Suprapubic skin (tissue), 4 donors: ENCODE measurements around the gene USF1. TPM values are rescaled to one million over a fixed set of nuclear protein-coding genes. Genes with fewer than 3 reads are reported as not detected.

Source experiments
- DNase-seq, 2 donors: peaks; one replicate each; pipeline ENCODE4 v3.0.0-alpha.2; 2019; ENCODE audit warnings: low spot score in 2 of 2
- H3K27ac ChIP-seq: fragments of 200-600 bp; sonication (generic); one replicate; pipeline ENCODE4 v1.5.1; 2019
- H3K27me3 ChIP-seq: fragments of 200-600 bp; sonication (generic); one replicate; pipeline ENCODE4 v1.5.1; 2019
- H3K36me3 ChIP-seq: fragments of 200-600 bp; sonication (generic); one replicate; pipeline ENCODE4 v1.5.1; 2019
- H3K4me1 ChIP-seq: fragments of 200-600 bp; sonication (generic); one replicate; pipeline ENCODE4 v1.5.1; 2019
- H3K4me3 ChIP-seq: fragments of 200-600 bp; sonication (generic); one replicate; pipeline ENCODE4 v1.5.1; 2019; ENCODE audit warnings: mild to moderate bottlenecking
- H3K9me3 ChIP-seq: fragments of 200-600 bp; sonication (generic); one replicate; pipeline ENCODE4 v1.5.1; 2019
- CTCF ChIP-seq, 2 donors: fragments of 200-600 bp in 1 of 2; fragments of 450-650 bp in 1 of 2; sonication (generic) in 1 of 2; IDR thresholded peaks; one replicate each; pipeline ENCODE4 v1.5.1; 2016 to 2019; ENCODE audit warnings: antibody characterized with exemption in 2 of 2, mild to moderate bottlenecking in 1 of 2, moderate library complexity in 1 of 2
- EP300 ChIP-seq: sonication (generic); formaldehyde crosslinking; IDR thresholded peaks from one replicate; pipeline ENCODE4 v1.6.1; 2017; ENCODE audit warnings: antibody characterized with exemption
- POLR2A ChIP-seq, 2 donors: fragments of 450-650 bp; IDR thresholded peaks; one replicate each; pipeline ENCODE4 v1.6.1; 2017; ENCODE audit warnings: antibody characterized with exemption in 2 of 2, mild to moderate bottlenecking in 2 of 2, moderate library complexity in 2 of 2
- POLR2AphosphoS5 ChIP-seq, 3 donors: sonication (generic); formaldehyde crosslinking; IDR thresholded peaks; one replicate each; pipeline ENCODE4 v1.6.1; 2017; ENCODE audit warnings: antibody characterized with exemption in 3 of 3
- WGBS: methylation state at CpG from one replicate; pipeline ENCODE4 v1.1.5; 2018; 5-methylcytosine and 5-hydroxymethylcytosine counted together
- total RNA-seq, 4 donors: library from RNA; depleted of rRNA; stranded (reverse); fragments of >200 nt; gene quantifications; one replicate each; pipeline ENCODE4 v1.1.0, GENCODE V29; 2016

Gene USF1
- total RNA-seq, 4 donors from 2014 or later, result 33.9 to 88.7 (median 43.7) TPM

DNA sequence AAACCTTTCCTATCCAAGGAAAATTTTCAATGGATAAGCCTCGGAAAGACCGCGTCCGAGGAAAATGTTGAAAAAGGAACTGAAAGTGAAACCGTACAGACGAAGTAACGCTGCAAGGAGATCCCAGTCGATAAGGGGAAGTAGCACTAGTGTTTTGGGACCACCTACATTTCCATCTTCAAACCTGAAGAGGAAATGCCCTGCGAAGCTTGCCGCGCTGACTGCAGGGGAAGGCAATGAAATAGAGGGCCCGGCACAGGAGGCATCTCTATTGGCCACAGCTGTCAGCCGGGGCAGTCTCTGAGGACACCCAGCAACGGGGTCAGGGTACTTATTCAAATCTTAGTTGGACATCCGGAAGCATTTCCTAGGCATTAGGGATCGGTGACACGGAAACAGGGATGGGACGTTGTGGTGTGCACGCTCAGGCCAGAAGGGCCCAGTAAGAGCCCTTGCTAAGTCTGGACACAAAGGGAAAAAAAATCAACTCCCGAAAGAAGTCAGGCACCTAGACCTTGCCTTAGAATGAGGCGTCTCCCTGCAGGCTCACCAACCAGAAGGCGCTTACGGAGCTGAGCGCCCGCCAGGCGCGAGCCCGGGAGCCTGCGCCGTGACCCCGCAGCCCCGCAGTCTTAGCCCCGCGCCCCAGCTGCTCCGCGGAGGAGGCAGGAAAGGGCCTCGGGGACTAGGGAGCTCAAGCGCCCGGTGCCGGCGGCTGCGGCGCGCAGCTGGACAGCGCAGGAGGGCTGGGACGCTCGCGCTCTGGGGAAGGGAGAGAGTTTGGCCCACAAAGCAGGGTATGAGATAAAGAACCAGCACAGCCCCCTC is 655 bp downstream of the USF1 start:
- Histone ChIP-seq H3K36me3 (peaks cover 36% of the 10 kb centered on the region), H3K27me3 (no peaks in the 10 kb centered on the region), H3K27ac (peak overlapping the region; percentile 95), H3K9me3 (no peaks in the 10 kb centered on the region), H3K4me3 (peak overlapping the region; percentile 87), H3K4me1 (peaks cover 26% of the 10 kb centered on the region)
- peak in 1 of 2 donors; percentile 84 for DNase-seq
- under 1% methylated on average over 48 of the region's 48 CpGs for WGBS
- TF ChIP-seq EP300 (no peak), POLR2A (IDR thresholded peaks at IDR 0.05) (no peak), POLR2AphosphoS5 (IDR thresholded peaks at IDR 0.05) (no peak), CTCF (IDR thresholded peaks at IDR 0.05) (no peak)

- peak overlapping the region; percentile 87 for H3K4me3 ChIP-seq
- H3K27ac ChIP-seq, result peak overlapping the region; percentile 95
- no peak for DNase-seq
- peaks cover 41% of the 10 kb centered on the region for H3K36me3 ChIP-seq
- H3K27me3 ChIP-seq, result no peaks in the 10 kb centered on the region
- TF ChIP-seq POLR2AphosphoS5 (IDR thresholded peaks at IDR 0.05) (no peak), EP300 (no peak), CTCF (IDR thresholded peaks at IDR 0.05) (no peak), POLR2A (IDR thresholded peaks at IDR 0.05) (no peak)
- no peaks in the 10 kb centered on the region for H3K9me3 ChIP-seq
- peaks cover 26% of the 10 kb centered on the region for H3K4me1 ChIP-seq
These were observed 1.3 kb downstream of the USF1 start for GRCh38 chr1:161044535-161044907.

DNA sequence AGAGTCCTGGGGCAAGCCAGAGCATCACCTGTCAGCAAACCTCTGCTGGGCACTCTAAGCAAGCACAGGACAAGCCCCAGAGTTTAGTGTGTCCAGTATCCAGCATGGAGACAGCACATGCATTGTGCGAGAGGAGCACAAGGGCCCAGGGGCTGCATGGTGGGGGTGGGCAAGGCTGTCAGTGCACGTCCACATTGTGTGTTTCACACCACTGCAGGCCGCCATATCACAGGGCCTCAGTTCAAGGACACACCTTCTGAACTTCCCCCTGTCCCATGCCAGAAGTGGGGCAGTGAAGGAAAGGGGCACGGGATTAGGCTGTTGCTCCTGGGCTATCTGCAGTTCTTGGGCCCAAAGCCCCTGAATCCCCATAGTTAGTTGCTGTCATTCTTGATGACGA is 6.2 kb downstream of the USF1 start:
- 88% methylated on average over 5 of the region's 5 CpGs for WGBS
- H3K36me3 ChIP-seq, result peaks cover 41% of the 10 kb centered on the region
- no peak overlapping the region for H3K27ac ChIP-seq
- H3K27me3 ChIP-seq, result no peaks in the 10 kb centered on the region
- peaks cover 24% of the 10 kb centered on the region for H3K4me1 ChIP-seq
- no peaks in the 10 kb centered on the region for H3K9me3 ChIP-seq
- TF ChIP-seq EP300, result no peak
- TF ChIP-seq CTCF (IDR thresholded peaks at IDR 0.05), result no peak
- TF ChIP-seq POLR2A (IDR thresholded peaks at IDR 0.05), result no peak
- TF ChIP-seq POLR2AphosphoS5 (IDR thresholded peaks at IDR 0.05), result no peak
- DNase-seq, result no peak
- H3K4me3 ChIP-seq, result no peak overlapping the region

DNA sequence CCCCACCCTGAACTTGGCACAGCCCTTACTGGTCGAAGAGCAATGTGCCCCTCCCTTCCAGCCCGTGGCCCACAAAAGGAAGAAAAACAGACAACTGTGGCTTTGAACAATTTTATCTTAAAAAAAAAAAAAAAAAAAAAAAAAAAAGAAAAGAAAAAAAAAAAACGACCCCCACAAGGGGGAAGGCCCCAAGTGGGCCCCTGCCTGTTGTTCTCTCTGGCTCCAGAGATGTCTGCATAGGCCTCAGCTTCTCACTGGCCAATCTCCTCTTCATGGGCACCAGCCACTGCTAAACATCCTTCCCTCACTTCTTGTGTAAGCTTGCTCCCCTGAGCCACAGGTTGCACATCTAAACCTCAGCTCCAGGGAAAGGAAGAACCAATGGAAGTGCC is 6.6 kb downstream of the USF1 start:
- TF ChIP-seq EP300, result no peak
- Histone ChIP-seq H3K27ac (no peak overlapping the region), H3K9me3 (no peaks in the 10 kb centered on the region), H3K36me3 (peaks cover 41% of the 10 kb centered on the region), H3K27me3 (no peaks in the 10 kb centered on the region), H3K4me1 (peaks cover 20% of the 10 kb centered on the region), H3K4me3 (peak overlapping the region; percentile 60)
- DNase-seq, result no peak
- WGBS, result 23% methylated on average over 3 of the region's 3 CpGs

DNA sequence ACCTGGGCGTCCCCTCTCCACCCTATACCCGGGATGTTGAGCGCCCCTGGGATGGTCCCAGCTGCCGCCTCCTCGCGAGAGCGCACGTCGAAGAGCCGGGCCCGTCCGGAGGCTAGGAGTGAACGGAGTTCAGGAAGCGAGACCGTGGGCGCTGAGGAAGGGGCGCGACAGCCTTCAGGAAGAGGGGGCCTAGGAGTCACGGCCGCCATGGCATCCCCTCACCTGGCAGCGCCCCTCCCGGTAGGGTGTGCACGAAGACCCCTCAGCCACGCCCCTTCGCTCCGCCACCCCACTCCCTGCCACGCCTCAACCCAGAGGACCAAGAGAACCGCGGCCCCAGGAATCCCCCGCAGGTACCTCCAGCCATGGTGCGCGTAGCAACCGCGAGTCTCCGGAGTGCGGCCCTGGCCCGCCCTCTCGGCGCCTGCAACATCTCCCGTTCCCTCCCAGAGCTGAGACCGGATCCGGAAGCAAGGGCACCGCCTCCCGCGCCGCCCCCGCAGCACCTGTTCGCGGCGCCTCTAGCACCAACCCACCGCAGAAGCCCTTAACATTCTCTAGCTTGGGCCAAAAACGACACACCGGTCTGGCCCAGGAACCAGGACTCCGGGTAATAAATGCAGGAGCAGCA is 7.1 kb downstream of the USF1 start, which contains the start of gene TSTD1:
Gene TSTD1 (minus strand): TSS at position 442 of the 631 bp plus-strand sequence. CDS start 75 bp downstream, at position 367.
- peak in 1 of 2 donors; percentile 72 for DNase-seq
- WGBS, result 30% methylated on average over 15 of the region's 54 CpGs
- H3K4me3 ChIP-seq, result peak within 1 kb of the TSS; percentile 60
- H3K27me3 ChIP-seq, result no peaks in the 10 kb centered on the region
- peak within 1 kb of the TSS; percentile 75 for H3K27ac ChIP-seq
- H3K9me3 ChIP-seq, result no peaks in the 10 kb centered on the region
- TF ChIP-seq POLR2A (IDR thresholded peaks at IDR 0.05), result no peak
- TF ChIP-seq POLR2AphosphoS5 (IDR thresholded peaks at IDR 0.05), result peak in 1 of 3 donors; percentile 35
- peaks cover 41% of the 10 kb centered on the region for H3K36me3 ChIP-seq
- peaks cover 15% of the 10 kb centered on the region for H3K4me1 ChIP-seq
